H9 (cell line): ENCODE data around the gene CADM4. TPM values are rescaled to one million over a fixed set of nuclear protein-coding genes. Genes with fewer than 3 reads are reported as not detected.

Source experiments
- DNase-seq: peaks from one replicate; pipeline ENCODE4 v3.0.0-alpha.2; 2017
- H2AFZ ChIP-seq: one replicate; pipeline ENCODE4 v1.6.1; 2013; ENCODE audit warnings: mild to moderate bottlenecking, low read length, control low read depth, moderate library complexity
- H2AK5ac ChIP-seq: 2 replicates; pipeline ENCODE4 v1.6.1; 2013; ENCODE audit warnings: low read length, control low read depth, mixed read lengths; ENCODE audit not compliant: insufficient read length
- H2BK120ac ChIP-seq: one replicate; pipeline ENCODE4 v1.6.1; 2013; ENCODE audit warnings: low read depth, mild to moderate bottlenecking, low read length, control low read depth, inconsistent platforms; ENCODE audit not compliant: poor library complexity, severe bottlenecking
- H2BK12ac ChIP-seq: 2 replicates; pipeline ENCODE4 v1.6.1; 2013; ENCODE audit warnings: low read length, control low read depth, mixed read lengths, low read depth; ENCODE audit not compliant: insufficient read length
- H2BK15ac ChIP-seq: 2 replicates; pipeline ENCODE4 v1.6.1; 2013; ENCODE audit warnings: low read depth, low read length, control low read depth
- H2BK20ac ChIP-seq: one replicate; pipeline ENCODE4 v1.6.1; 2013; ENCODE audit warnings: low read depth, mild to moderate bottlenecking, low read length, control low read depth, inconsistent platforms; ENCODE audit not compliant: poor library complexity, severe bottlenecking
- H2BK5ac ChIP-seq: 2 replicates; pipeline ENCODE4 v1.6.1; 2013; ENCODE audit warnings: low read length, control low read depth, mixed read lengths; ENCODE audit not compliant: insufficient read length
- H3K14ac ChIP-seq: 2 replicates; pipeline ENCODE4 v1.6.1; 2013; ENCODE audit warnings: low read length, control low read depth; ENCODE audit not compliant: insufficient read depth
- H3K18ac ChIP-seq: 2 replicates; pipeline ENCODE4 v1.6.1; 2013; ENCODE audit warnings: low read depth, mild to moderate bottlenecking, mixed read lengths, low read length, control low read depth; ENCODE audit not compliant: insufficient read length
- H3K23ac ChIP-seq: 2 replicates; pipeline ENCODE4 v1.6.1; 2013; ENCODE audit warnings: low read length, control low read depth, mixed read lengths, low read depth; ENCODE audit not compliant: insufficient read length
- H3K23me2 ChIP-seq: 2 replicates; pipeline ENCODE4 v1.6.1; 2013; ENCODE audit warnings: low read depth, mild to moderate bottlenecking, mixed read lengths, low read length, control low read depth; ENCODE audit not compliant: insufficient read length, poor library complexity, severe bottlenecking
- H3K27ac ChIP-seq: 2 replicates; pipeline ENCODE4 v1.5.1; 2013; ENCODE audit warnings: low read length, control low read depth, mixed read lengths, low read depth; ENCODE audit not compliant: insufficient read length
- H3K27me3 ChIP-seq: 2 replicates; pipeline ENCODE4 v1.6.1; 2013; ENCODE audit warnings: low read length, control low read depth, inconsistent platforms; ENCODE audit not compliant: insufficient read depth
- H3K4ac ChIP-seq: 2 replicates; pipeline ENCODE4 v1.6.1; 2013; ENCODE audit warnings: low read depth, mild to moderate bottlenecking, control low read depth, inconsistent platforms, low read length, moderate library complexity
- H3K4me1 ChIP-seq: 2 replicates; pipeline ENCODE4 v1.6.1; 2013; ENCODE audit warnings: low read length, control low read depth, inconsistent platforms; ENCODE audit not compliant: insufficient read depth
- H3K4me2 ChIP-seq: 2 replicates; pipeline ENCODE4 v1.6.1; 2013; ENCODE audit warnings: low read length, control low read depth, mixed read lengths; ENCODE audit not compliant: insufficient read length, insufficient read depth
- H3K56ac ChIP-seq: 2 replicates; pipeline ENCODE4 v1.6.1; 2013; ENCODE audit warnings: low read depth, mild to moderate bottlenecking, mixed read lengths, low read length, control low read depth; ENCODE audit not compliant: insufficient read length
- H3K79me1 ChIP-seq: 2 replicates; pipeline ENCODE4 v1.6.1; 2013; ENCODE audit warnings: low read depth, mild to moderate bottlenecking, moderate library complexity, low read length, control low read depth, inconsistent platforms; ENCODE audit not compliant: insufficient read depth, poor library complexity, severe bottlenecking
- H3K79me2 ChIP-seq: 2 replicates; pipeline ENCODE4 v1.6.1; 2013; ENCODE audit warnings: low read length, control low read depth, inconsistent platforms; ENCODE audit not compliant: insufficient read depth
- H3K9ac ChIP-seq: 2 replicates; pipeline ENCODE4 v1.6.1; 2013; ENCODE audit warnings: low read length, control low read depth, mixed read lengths; ENCODE audit not compliant: insufficient read length; ENCODE audit errors: extremely low read depth
- H3K9me3 ChIP-seq: one replicate; pipeline ENCODE4 v1.6.1; 2013; ENCODE audit warnings: low read depth, low read length, inconsistent platforms; ENCODE audit not compliant: control insufficient read depth
- H3T11ph ChIP-seq: one replicate; pipeline ENCODE4 v1.6.1; 2013; ENCODE audit warnings: mild to moderate bottlenecking, low read length, control low read depth, inconsistent platforms
- H4K20me1 ChIP-seq: one replicate; pipeline ENCODE4 v1.6.1; 2013; ENCODE audit not compliant: control insufficient read depth, insufficient read length, insufficient read depth
- H4K5ac ChIP-seq: 2 replicates; pipeline ENCODE4 v1.6.1; 2013; ENCODE audit warnings: low read depth, mild to moderate bottlenecking, mixed read lengths, low read length, control low read depth; ENCODE audit not compliant: insufficient read length
- H4K8ac ChIP-seq: replicated peaks from 2 replicates; pipeline ENCODE4 v1.6.1; 2013; ENCODE audit warnings: low read length, control low read depth, mixed read lengths, low read depth; ENCODE audit not compliant: insufficient read length
- H4K91ac ChIP-seq: 2 replicates; pipeline ENCODE4 v1.6.1; 2013; ENCODE audit warnings: low read depth, mild to moderate bottlenecking, moderate library complexity, mixed read lengths, low read length, control low read depth; ENCODE audit not compliant: insufficient read length
- H3K27ac Mint-ChIP-seq, 3 experiments: 2 replicates in 2 of 3; 3 replicates in 1 of 3; pipeline ENCODE4 v1.8.0; 2020 to 2021; ENCODE audit warnings: mixed read lengths in 3 of 3, mild to moderate bottlenecking in 1 of 3, moderate library complexity in 1 of 3
- H3K27me3 Mint-ChIP-seq: 2 replicates; pipeline ENCODE4 v1.8.0; 2021; ENCODE audit warnings: low read depth, mild to moderate bottlenecking, moderate library complexity, mixed read lengths
- H3K36me3 Mint-ChIP-seq, 3 experiments: 2 replicates in 2 of 3; 3 replicates in 1 of 3; pipeline ENCODE4 v1.8.0; 2020 to 2021; ENCODE audit warnings: low read depth in 3 of 3, mixed read lengths in 3 of 3; ENCODE audit not compliant: insufficient read depth in 1 of 3
- H3K4me1 Mint-ChIP-seq, 2 experiments: 2 replicates each; pipeline ENCODE4 v1.8.0; 2020; ENCODE audit warnings: mixed read lengths in 2 of 2
- H3K4me3 Mint-ChIP-seq, 2 experiments: 2 replicates in 1 of 2; 3 replicates in 1 of 2; pipeline ENCODE4 v1.8.0; 2020 to 2021; ENCODE audit warnings: mild to moderate bottlenecking in 2 of 2, mixed read lengths in 2 of 2, moderate library complexity in 1 of 2
- H3K9me3 Mint-ChIP-seq, 2 experiments: 2 replicates in 1 of 2; 3 replicates in 1 of 2; pipeline ENCODE4 v1.8.0; 2020; ENCODE audit warnings: mild to moderate bottlenecking in 2 of 2, mixed read lengths in 2 of 2, moderate library complexity in 1 of 2
- CTCF ChIP-seq: fragments of 200-600 bp; sonication (generic); conservative IDR thresholded peaks from 3 replicates; pipeline ENCODE4 v1.8.0; 2021; ENCODE audit warnings: antibody characterized with exemption, mild to moderate bottlenecking
- WGBS: extraction: QIAGEN DNeasy Blood & Tissue Kit; methylation state at CpG from one replicate; pipeline ENCODE4 v1.1.7; 2013; ENCODE audit warnings: missing lambda C conversion rate, low lambda C conversion rate, mixed read lengths; ENCODE audit not compliant: insufficient read length; ENCODE audit errors: extremely low coverage; 5-methylcytosine and 5-hydroxymethylcytosine counted together
- total RNA-seq: library from RNA; stranded (reverse); gene quantifications from 2 replicates; pipeline ENCODE4 v1.2.1, GENCODE V29; 2021

The CADM4 gene
- total RNA-seq, 1 experiment from 2014 or later, result 10.2 TPM

- H3K18ac ChIP-seq, result no peak overlapping the region
- H2BK20ac ChIP-seq, result no peak overlapping the region
- no peak overlapping the region for H3K4ac ChIP-seq
- no peak overlapping the region for H4K8ac ChIP-seq
- H3K79me1 ChIP-seq, result no peaks in the 10 kb centered on the region
- no peak for DNase-seq
- H3K23me2 ChIP-seq, result no peaks in the 10 kb centered on the region
- H3K27me3 ChIP-seq, result no peaks in the 10 kb centered on the region
- no peak overlapping the region for H2BK15ac ChIP-seq
- Mint-ChIP-seq H3K27ac (0 out of 7 replicates have a peak overlapping the region, but pooled peaks of 1 of the 3 experiments have one; percentile 26), H3K9me3 (no peaks in the 10 kb centered on the region), H3K36me3 (no peaks in the 10 kb centered on the region), H3K4me1 (peaks cover 17 to 21% of the 10 kb centered on the region in 2 experiments), H3K4me3 (no peak overlapping the region), H3K27me3 (peaks cover 7% of the 10 kb centered on the region)
- no peak overlapping the region for H2BK120ac ChIP-seq
- H3K4me2 ChIP-seq, result no peak overlapping the region
- WGBS, result no CpG with 5 or more reads among the region's 11 CpGs
- H3K23ac ChIP-seq, result no peak overlapping the region
- peaks cover 2% of the 10 kb centered on the region; the same call in 1 of the 2 replicates for H3K4me1 ChIP-seq
- H2AK5ac ChIP-seq, result no peak overlapping the region
- H2BK12ac ChIP-seq, result no peak overlapping the region
- TF ChIP-seq CTCF, result no peak
- no peak overlapping the region for H3K9ac ChIP-seq
- H3K27ac ChIP-seq, result no peak overlapping the region
- H4K20me1 ChIP-seq, result no peaks in the 10 kb centered on the region
- no peaks in the 10 kb centered on the region for H3K79me2 ChIP-seq
- H4K91ac ChIP-seq, result no peak overlapping the region
- no peak overlapping the region for H3K14ac ChIP-seq
- H4K5ac ChIP-seq, result no peak overlapping the region
- H3T11ph ChIP-seq, result no peak overlapping the region
- H2BK5ac ChIP-seq, result no peak overlapping the region
- H3K56ac ChIP-seq, result no peak overlapping the region
- H3K9me3 ChIP-seq, result no peaks in the 10 kb centered on the region
- H2AFZ ChIP-seq, result no peak overlapping the region
Observed at GRCh38 chr19:43675906-43676305, 36.3 kb upstream of the CADM4 start.
